ENCODE results near the gene IFIT5.
"Not testable (repeated sequence)": the region's sequence is repeated elsewhere in the genome, so short reads cannot be mapped to it uniquely, and the experiment has no call there.

IFIT5 gene

GRCh38 chr10:89393898-89394297 lies 20.5 kb upstream of the IFIT5 start:
- DNase-seq = no peak

DNA sequence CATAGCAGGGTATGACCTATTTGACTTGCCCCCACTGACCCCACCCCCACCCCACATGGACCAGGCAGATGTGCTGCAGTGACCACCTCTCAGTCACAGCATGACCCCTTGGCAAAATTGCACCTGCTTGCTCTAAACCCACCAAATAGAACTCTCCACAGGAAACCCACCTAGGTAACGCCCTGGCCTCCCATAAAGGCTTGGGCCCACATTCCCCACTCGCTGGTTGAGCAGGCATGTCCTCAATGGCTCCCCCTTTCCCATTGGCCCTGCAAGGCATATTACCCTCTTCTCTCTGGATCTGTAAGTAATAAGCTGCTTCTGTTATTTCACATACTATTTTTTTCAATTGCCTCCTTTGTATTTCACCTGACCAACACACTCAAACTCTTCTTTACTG lies 19.2 kb upstream of the IFIT5 start:
- DNase-seq = no peak

GRCh38 chr10:89398003-89398749 lies 16.2 kb upstream of the IFIT5 start:
- DNase-seq = no peak

- DNase-seq = no peak
Observed at GRCh38 chr10:89399956-89400355, 14.4 kb upstream of the IFIT5 start.

DNA sequence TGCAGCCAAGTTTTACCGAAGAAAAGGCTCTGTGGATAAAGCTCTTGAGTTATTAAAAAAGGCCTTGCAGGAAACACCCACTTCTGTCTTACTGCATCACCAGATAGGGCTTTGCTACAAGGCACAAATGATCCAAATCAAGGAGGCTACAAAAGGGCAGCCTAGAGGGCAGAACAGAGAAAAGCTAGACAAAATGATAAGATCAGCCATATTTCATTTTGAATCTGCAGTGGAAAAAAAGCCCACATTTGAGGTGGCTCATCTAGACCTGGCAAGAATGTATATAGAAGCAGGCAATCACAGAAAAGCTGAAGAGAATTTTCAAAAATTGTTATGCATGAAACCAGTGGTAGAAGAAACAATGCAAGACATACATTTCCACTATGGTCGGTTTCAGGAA lies 11.3 kb upstream of the IFIT5 start:
- DNase-seq = no peak

DNA sequence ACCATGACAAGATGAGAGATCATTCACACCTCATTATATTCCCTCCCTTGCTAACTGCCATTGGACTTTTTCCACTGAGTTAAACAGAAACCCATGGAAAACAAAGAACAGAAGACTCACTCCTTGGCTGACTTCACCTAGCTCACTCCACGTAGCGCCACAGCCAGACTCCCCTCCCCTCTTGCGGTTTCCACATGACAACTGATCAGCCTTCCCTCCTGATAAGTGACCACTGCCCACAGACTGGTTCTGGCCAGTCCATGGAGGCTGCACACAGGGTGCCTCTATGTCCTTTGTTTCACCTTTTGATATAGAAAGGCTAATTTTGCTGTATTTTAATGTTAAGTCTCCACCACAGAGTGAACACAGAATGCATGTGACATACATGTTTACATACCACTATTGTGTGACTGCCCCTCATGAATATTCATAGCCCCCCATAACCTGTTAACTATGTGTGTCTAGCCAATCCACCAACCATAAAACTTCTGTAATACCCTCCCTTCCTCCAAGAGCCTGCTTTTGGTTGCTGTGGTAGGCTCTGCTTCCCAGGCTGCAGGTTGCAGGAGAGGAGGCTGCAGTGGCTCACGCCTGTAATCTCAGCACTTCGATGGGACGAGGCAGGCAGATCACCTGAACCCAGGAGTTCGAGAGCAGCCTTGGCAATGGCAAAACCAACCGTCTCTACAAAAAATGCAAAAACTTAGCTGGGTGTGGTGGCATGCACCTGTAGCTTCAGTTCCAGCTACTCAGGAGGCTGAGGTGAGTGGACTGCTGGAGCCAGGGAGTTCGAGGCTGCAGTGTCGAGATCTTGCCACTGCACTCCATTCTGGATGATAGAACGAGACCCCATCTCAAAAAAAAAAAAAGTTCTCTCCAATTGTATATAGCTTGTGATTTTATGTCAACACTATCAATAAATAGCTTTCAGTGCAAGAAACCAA lies 10.0 kb upstream of the IFIT5 start:
- no peak for DNase-seq

GRCh38 chr10:89406178-89406577 lies 8.2 kb upstream of the IFIT5 start:
- DNase-seq = not testable (repeated sequence)

DNA sequence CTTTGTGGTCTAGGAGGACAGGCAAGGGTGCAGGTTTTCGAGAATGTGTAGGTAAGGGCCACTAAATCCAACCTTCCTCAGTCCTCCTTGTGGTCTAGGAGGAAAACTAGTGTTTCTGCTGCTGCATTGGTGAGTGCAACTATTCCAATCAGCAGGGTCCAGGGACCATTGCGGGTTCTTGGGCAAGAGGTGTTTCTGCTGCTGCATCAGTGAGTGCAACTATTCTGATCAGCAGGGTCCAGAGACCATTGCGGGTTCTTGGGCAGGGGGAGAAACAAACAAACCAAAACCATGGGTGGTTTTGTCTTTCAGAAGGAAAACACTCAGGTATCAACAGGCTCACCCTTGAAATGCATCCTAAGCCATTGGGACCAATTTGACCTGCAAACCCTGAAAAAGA lies 6.6 kb upstream of the IFIT5 start:
- DNase-seq = not testable (repeated sequence)

- not testable (repeated sequence) for DNase-seq
Observed at GRCh38 chr10:89409282-89409681, 5.1 kb upstream of the IFIT5 start.

DNA sequence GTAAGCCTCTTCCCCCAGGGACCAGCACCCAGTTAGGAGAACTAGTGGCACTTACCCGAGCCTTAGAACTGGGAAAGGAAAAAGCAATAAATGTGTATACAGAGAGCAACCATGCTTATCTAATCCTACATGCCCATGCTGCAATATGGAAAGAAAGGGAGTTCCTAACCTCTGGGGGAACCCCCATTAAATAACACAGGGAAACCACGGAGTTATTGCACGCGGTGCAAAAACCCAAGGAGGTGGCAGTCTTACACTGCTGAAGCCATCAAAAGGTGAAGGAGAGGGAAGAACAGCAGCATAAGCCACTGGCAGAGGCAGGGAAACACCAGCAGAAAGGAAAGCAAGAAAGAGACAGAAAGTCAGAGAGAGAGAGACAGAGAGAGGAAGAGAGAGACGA lies 3.8 kb upstream of the IFIT5 start:
- DNase-seq = not testable (repeated sequence)

DNA sequence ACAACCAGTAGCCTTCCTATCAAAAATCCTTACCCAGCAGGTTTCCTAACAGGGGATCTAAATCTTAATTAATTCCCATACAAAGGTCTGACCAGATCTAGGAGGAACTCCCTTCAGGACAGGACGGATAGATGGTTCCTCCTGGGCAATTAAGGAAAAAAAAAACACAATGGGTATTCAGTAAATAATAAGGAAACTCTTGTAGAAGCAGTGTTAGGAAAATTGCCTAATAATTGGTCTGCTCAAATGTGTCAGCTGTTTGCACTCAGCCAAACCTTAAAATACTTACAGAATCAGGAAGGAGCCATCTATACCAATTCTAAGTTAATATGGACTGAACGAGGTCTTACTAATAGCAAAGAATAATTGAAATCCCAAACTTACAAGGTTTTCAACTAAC lies 3.2 kb upstream of the IFIT5 start:
- DNase-seq = not testable (repeated sequence)

- not testable (repeated sequence) for DNase-seq
Observed at GRCh38 chr10:89412276-89412675, 2.1 kb upstream of the IFIT5 start.

GRCh38 chr10:89413398-89413912 lies 913 bp upstream of the IFIT5 start:
- DNase-seq = no peak

GRCh38 chr10:89414879-89415821 lies 782 bp downstream of the IFIT5 start:
- peak; percentile 6 for DNase-seq

DNA sequence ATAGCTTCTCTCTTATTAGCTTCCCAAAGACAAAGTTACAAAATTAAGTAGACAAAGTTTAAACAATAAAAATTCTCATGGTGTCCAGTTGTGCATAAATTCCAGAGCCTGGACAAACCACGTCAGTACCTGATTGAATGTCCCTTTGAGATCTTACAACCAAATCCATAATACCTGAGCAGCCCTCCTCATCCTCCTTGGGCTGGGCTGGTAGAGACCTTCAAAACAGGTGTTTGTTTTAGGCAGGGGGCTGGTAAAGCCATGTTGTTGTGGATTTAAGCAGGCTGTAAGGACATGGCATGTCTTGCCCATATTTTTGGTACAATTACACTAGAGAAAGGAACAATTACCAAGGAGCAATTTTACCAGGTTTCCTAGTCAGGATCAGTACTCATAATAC lies 2.1 kb downstream of the IFIT5 start:
- no peak for DNase-seq

- no peak for DNase-seq
Observed at GRCh38 chr10:89419548-89419947, 5.2 kb downstream of the IFIT5 start.

DNA sequence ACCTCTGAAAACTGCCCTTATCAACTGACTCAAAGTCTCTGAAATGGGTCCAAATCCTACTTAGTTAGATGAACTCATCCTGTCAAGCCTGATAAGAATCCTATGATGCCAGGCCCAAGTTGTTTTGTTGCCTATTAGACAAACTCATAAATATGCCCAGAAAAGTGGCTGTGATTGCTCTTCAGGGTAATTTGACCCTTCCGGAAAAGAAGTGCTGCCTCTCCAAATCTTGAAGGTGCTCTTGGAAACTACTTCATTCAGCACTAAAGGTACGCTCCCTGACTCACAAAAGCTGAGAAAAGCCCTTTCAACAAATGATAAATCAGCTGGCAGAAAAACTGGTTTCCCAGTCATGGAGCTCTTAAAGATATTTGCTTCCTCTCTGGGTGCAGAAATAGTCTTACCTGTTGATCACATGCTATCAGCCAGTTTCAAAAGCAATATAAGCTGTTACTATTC lies 6.7 kb downstream of the IFIT5 start:
- no peak for DNase-seq

DNA sequence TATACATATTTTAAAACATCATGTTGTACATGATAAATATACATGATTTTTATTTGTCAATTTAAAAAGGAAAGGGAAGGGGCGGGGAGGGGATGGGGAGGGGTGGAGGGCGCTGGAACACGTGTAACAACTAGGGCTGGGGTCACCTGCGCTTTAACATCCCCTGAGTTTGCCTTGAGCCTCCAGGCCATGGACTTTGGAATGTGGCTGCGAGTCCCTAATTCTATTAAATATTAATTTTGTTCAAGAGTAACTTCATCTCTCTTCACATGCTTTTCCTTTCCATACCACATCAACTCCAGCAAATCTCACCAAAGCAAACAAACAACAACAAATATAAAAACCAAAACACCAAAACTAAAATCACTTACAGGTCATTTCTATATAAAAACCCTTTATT lies 10.6 kb downstream of the IFIT5 start:
- DNase-seq = no peak

DNA sequence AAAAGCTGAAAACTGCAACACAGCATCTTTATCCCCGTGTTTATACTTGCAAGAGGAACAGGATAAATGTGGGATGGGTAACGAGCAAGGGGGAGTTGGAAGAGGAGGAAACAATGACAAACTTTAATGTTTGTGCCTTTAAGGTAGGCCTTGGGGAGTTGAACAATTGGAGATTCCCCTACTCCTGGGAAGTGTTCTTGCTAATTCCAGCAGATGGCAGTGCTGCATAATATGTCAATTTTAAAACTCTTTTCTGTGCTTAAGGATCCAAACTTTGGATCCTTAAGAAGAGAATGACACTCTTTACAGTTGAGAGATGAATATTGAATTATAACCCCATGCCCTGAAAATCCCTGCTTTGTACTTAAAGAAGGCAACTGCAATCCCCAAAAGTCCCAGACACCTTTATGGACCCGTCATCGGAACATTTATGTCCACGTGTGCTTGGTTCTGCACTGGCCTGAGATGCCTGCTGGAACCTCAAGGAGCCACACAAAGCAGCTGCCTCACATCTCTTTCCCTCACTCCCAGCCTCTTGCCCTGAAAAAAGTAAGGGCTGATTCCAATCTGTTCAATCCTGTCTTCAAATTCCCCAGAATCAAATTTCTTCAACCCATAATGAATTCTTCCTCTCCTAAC lies 12.0 kb downstream of the IFIT5 start:
- peak; percentile 22 for DNase-seq

DNA sequence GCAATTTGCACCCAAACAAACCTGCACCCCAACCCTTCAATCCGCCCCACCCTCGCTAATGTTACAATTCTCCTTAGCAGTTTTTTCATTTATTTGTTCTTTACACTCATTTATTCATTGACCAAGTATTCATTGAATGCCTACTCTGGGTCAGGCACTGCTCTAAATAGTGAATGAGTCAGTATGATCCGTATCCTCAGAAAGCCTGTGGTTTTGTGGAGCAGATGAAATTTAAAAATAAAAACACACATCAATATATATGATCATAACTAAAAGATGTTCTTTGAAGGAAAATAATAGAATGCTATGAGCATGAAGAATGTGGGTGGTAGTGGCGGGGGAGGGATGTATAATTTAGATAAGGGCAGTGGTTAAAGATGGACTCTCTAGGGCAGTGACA lies 13.3 kb downstream of the IFIT5 start:
- no peak for DNase-seq

- DNase-seq = peak; percentile 13
Observed at GRCh38 chr10:89428877-89429276, 14.5 kb downstream of the IFIT5 start.

DNA sequence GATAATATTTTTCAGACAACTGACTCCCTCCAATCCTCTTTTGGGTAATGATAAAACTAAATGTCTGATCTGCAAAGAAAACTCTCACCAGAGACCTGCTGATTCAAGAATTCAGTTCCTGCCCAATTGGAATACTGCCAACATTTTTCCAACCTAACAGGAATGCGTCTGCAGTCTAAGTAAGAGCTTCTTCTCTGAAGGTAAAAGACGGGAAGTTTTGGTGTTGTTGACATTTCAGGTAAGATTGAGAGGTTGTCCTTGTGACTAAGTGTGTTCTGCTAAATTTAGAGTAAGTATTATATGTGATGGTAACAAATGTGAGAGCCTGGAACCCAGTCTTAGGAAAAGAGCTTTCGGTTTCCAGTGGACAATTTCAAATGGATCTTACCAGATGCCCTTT lies 17.6 kb downstream of the IFIT5 start:
- DNase-seq = no peak

All from NCI-H2171 treated with DMSO at 0.1 percent for 48 hours (cell line).